Endothelial cell of umbilical vein (primary cell): ENCODE results near the gene DPM2. TPM values are rescaled to one million over a fixed set of nuclear protein-coding genes. Genes with fewer than 3 reads are reported as not detected.

ENCODE experiments used
- BruUV-seq: library from RNA; stranded (reverse); fragments of 400-500 nt; replicated peaks from 2 replicates; lab custom pipeline; 2021; lab: Mats Ljungman, UMichigan
- CTCF ChIA-PET: fragments of 300-600, 350-600 bp; sonication (Branson Sonifier 250); formaldehyde crosslinking; loops from one replicate; lab custom pipeline; 2021; ENCODE audit warnings: antibody characterized with exemption, inconsistent platforms; lab: Charles Lee
- POLR2A ChIA-PET: fragments of 300-600, 350-600 bp; sonication (Branson Sonifier 250); formaldehyde crosslinking; loops from one replicate; lab custom pipeline; 2021; ENCODE audit warnings: antibody characterized with exemption, inconsistent platforms; lab: Charles Lee
- DNase-seq: peaks from one replicate; pipeline ENCODE4 v3.0.0-alpha.2; 2011; ENCODE audit warnings: low read depth, low spot score
- FAIRE-seq: peaks from 2 replicates; lab custom pipeline; 2011; peaks lifted over from hg19 to GRCh38; lab: Jason Lieb, UNC
- H2AFZ ChIP-seq: 2 replicates; pipeline ENCODE4 v1.6.0; 2012; ENCODE audit warnings: low read depth, low read length, control low read depth, inconsistent platforms
- H3K27ac ChIP-seq: 2 replicates; pipeline ENCODE4 v1.5.1; 2011; ENCODE audit warnings: low read depth, mild to moderate bottlenecking, control low read depth, low read length, moderate library complexity; ENCODE audit not compliant: insufficient read depth
- H3K27me3 ChIP-seq, 2 experiments: 2 replicates each; pipeline versions ENCODE4 v1.6.0 to v1.6.1; 2011; ENCODE audit warnings: low read length in 2 of 2, mixed read lengths in 1 of 2; ENCODE audit not compliant: control insufficient read depth in 2 of 2, insufficient read depth in 2 of 2
- H3K36me3 ChIP-seq, 2 experiments: 2 replicates in 1 of 2; 3 replicates in 1 of 2; pipeline ENCODE4 v1.5.1; 2011; ENCODE audit warnings: low read length in 2 of 2, mild to moderate bottlenecking in 1 of 2, moderate library complexity in 1 of 2; ENCODE audit not compliant: control insufficient read depth in 2 of 2, insufficient read depth in 2 of 2; ENCODE audit errors: extremely low read depth in 1 of 2
- H3K4me1 ChIP-seq: 3 replicates; pipeline ENCODE4 v1.5.1; 2011; ENCODE audit warnings: mild to moderate bottlenecking, low read length; ENCODE audit not compliant: control insufficient read depth, insufficient read depth; ENCODE audit errors: extremely low read depth
- H3K4me2 ChIP-seq: 2 replicates; pipeline ENCODE4 v1.6.1; 2011; ENCODE audit warnings: low read length, control low read depth, mixed read lengths; ENCODE audit not compliant: insufficient read depth
- H3K4me3 ChIP-seq, 3 experiments: fragments of 200-600 bp in 1 of 3; sonication (generic), shearing (Covaris generic) in 1 of 3; replicated peaks in 1 of 3; 2 replicates each; pipeline ENCODE4 v1.5.1; 2011 to 2016; ENCODE audit warnings: control low read depth in 3 of 3, low read length in 3 of 3, mild to moderate bottlenecking in 2 of 3, inconsistent platforms in 1 of 3, low read depth in 1 of 3, moderate library complexity in 1 of 3; ENCODE audit not compliant: insufficient read depth in 1 of 3
- H3K79me2 ChIP-seq: 2 replicates; pipeline ENCODE4 v1.6.0; 2012; ENCODE audit warnings: low read length, inconsistent platforms; ENCODE audit not compliant: control insufficient read depth, insufficient read depth
- H3K9ac ChIP-seq: replicated peaks from 2 replicates; pipeline ENCODE3; 2011; ENCODE audit warnings: low read length, control low read depth; ENCODE audit not compliant: insufficient read depth; ENCODE audit errors: extremely low read depth
- H3K9me1 ChIP-seq: replicated peaks from 3 replicates; pipeline ENCODE4 v1.6.0; 2011; ENCODE audit warnings: mild to moderate bottlenecking, low read length; ENCODE audit not compliant: control insufficient read depth, insufficient read depth; ENCODE audit errors: extremely low read depth
- H3K9me3 ChIP-seq: replicated peaks from 2 replicates; pipeline ENCODE4 v1.5.1; 2012; ENCODE audit warnings: low read length, inconsistent platforms; ENCODE audit not compliant: control insufficient read depth, insufficient read depth
- H4K20me1 ChIP-seq: replicated peaks from 2 replicates; pipeline ENCODE3; 2011; ENCODE audit warnings: mild to moderate bottlenecking, low read length; ENCODE audit not compliant: control insufficient read depth, insufficient read depth; ENCODE audit errors: extremely low read depth
- FOS ChIP-seq: IDR thresholded peaks from 2 replicates; pipeline ENCODE4 v1.6.1; 2011; ENCODE audit warnings: mild to moderate bottlenecking, low read length, moderate library complexity, borderline replicate concordance; ENCODE audit not compliant: insufficient read depth
- MYC ChIP-seq: IDR thresholded peaks from one replicate; pipeline ENCODE4 v1.6.1; 2011; ENCODE audit warnings: mild to moderate bottlenecking, low read depth, low read length
- POLR2A ChIP-seq: IDR thresholded peaks from 2 replicates; pipeline ENCODE4 v1.6.1; 2012; ENCODE audit warnings: low read depth, mild to moderate bottlenecking, control low read depth, low read length
- dilution Hi-C: fragments of 300-500 bp; cut with MboI; formaldehyde crosslinking; loops from one replicate; pipeline ENCODE4 v1.15.0; 2019; ENCODE audit warnings: low sequenced_read_pairs; ENCODE audit not compliant: extremely low pct_ligation_motif_present
- intact Hi-C: fragments of 100-400 bp; cut with micrococcal nuclease; formaldehyde crosslinking; loops from one replicate; pipeline ENCODE4 v1.10.0; 2022
- polyA plus RNA-seq, 4 experiments: library from polyadenylated mRNA; depleted of rRNA in 3 of 4; stranded (reverse) in 3 of 4; unstranded in 1 of 4; fragments of >200 nt; gene quantifications; 2 replicates each; pipeline versions ENCODE4 v1.2.1 to v1.2.3, GENCODE V29; 2011 to 2012; ENCODE audit warnings: missing spikeins in 1 of 4
- total RNA-seq: library from RNA; stranded (reverse); gene quantifications from 2 replicates; pipeline ENCODE4 v1.2.3, GENCODE V29; 2021
- TF ChIP-seq, protein P1 (sequence below), 2 donors: IDR thresholded peaks; 1 replicate in 1 of 2; 2 replicates in 1 of 2; pipeline ENCODE4 v1.5.1; 2011; ENCODE audit warnings: low read length in 2 of 2, mild to moderate bottlenecking in 2 of 2, moderate library complexity in 2 of 2, control low read depth in 1 of 2, inconsistent platforms in 1 of 2, low read depth in 1 of 2; ENCODE audit not compliant: insufficient read depth in 1 of 2; ENCODE audit errors: extremely low read depth in 1 of 2

Gene DPM2
- total and polyA plus RNA-seq, 2 donors (not counting 3 experiments of a cell fraction or from before 2014, with no cell fraction given), result 47.9 to 63.9 TPM

DNA sequence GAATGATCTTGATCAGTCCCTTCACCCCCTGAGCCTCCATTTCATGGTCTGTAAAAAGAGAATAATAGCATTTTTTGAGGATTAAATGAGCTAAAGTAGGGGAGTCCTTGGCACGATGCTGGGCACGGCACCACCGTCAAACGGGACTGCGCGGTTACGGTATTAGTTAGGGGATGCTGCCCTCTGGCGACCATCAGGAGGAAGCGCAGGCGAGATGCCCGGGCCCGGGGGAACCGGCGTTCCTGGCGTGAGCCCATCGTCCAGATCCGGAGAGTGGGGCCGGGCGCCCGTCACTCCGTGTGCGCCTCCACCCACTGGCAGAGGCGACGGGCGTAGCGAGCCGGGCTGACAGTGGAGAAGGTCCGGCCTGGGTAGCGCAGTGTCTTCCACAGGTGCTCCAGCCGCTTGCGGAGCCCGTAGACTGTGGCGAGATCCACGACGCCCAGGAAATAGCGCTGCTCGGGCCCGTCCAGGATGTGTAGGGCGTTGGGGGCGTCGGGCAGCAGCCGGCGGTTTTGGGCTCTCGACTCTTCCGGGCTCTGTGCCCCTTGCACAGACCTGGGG is 16.0 kb downstream of the DPM2 start:
- Histone ChIP-seq H3K4me1 (peaks cover 22% of the 10 kb centered on the region), H3K9me3 (no peaks in the 10 kb centered on the region), H3K9me1 (no peaks in the 10 kb centered on the region), H3K79me2 (peaks cover under 1% of the 10 kb centered on the region), H2AFZ (peak overlapping the region; percentile 76), H3K4me3 (no peak overlapping the region), H4K20me1 (no peaks in the 10 kb centered on the region), H3K4me2 (peak overlapping the region; percentile 27), H3K27ac (no peak overlapping the region), H3K9ac (no peak overlapping the region), H3K27me3 (peaks cover 0 to under 1% of the 10 kb centered on the region in 2 experiments), H3K36me3 (no peaks in the 10 kb centered on the region)
- intact Hi-C loops, result loop anchor here (1.0 kb wide), 2 partner anchors 186 to 331 kb away; partner anchors contain the start of gene TOR2A
- TF ChIP-seq POLR2A (no peak), MYC (no peak), FOS (no peak)
- TF ChIP-seq, protein P1, sequence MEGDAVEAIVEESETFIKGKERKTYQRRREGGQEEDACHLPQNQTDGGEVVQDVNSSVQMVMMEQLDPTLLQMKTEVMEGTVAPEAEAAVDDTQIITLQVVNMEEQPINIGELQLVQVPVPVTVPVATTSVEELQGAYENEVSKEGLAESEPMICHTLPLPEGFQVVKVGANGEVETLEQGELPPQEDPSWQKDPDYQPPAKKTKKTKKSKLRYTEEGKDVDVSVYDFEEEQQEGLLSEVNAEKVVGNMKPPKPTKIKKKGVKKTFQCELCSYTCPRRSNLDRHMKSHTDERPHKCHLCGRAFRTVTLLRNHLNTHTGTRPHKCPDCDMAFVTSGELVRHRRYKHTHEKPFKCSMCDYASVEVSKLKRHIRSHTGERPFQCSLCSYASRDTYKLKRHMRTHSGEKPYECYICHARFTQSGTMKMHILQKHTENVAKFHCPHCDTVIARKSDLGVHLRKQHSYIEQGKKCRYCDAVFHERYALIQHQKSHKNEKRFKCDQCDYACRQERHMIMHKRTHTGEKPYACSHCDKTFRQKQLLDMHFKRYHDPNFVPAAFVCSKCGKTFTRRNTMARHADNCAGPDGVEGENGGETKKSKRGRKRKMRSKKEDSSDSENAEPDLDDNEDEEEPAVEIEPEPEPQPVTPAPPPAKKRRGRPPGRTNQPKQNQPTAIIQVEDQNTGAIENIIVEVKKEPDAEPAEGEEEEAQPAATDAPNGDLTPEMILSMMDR (IDR thresholded peaks at IDR 0.05; ENCODE audit: extremely low read depth in 1 of 2, insufficient read depth in 1 of 2, low read depth in 1 of 2, low read length in 2 of 2), result peak; percentile 94 to 95
- dilution Hi-C loops, result no loop called here
- peak; percentile 47 for DNase-seq
- CTCF ChIA-PET, result interaction anchor here (0.6 to 4.5 kb wide), 32 partner anchors 8 to 707 kb away, joined by 3 to 38 read pairs (median 4); partner anchors contain the start of genes AK1, CDK9, ENG and PIP5KL1
- POLR2A ChIA-PET, result interaction anchor here (0.6 kb wide), 1 partner anchor 27 kb away, joined by 3 read pairs; no protein-coding TSS in a partner anchor
- no TSS peak for BruUV-seq
- FAIRE-seq, result peak; percentile 88

DNA sequence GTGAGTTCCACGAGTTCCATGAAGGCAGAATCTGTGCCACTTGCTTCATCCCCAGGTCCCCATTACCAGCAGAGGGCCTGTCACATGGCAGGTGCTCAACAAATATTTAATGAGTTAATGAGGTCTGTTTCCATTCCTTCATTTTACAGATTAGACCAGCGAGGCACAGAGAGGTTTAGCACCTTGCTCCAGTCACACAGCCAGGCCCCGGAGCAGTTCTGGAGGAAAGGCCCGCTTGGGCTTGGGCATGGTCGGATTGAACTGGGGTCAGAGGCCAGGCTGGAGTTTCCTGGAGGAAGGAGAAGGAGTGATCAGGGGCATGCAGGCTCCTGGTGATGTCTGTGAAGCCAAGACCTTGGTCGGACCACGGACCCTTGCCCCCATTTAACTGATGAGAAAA is 16.9 kb downstream of the DPM2 start:
- H3K36me3 ChIP-seq, result no peaks in the 10 kb centered on the region
- POLR2A ChIA-PET, result interaction anchor here (0.6 kb wide), 1 partner anchor 556 kb away, joined by 3 read pairs; no protein-coding TSS in a partner anchor
- no peaks in the 10 kb centered on the region for H3K9me1 ChIP-seq
- H3K27ac ChIP-seq, result no peak overlapping the region
- H3K79me2 ChIP-seq, result peaks cover 9% of the 10 kb centered on the region
- dilution Hi-C loops, result no loop called here
- H3K9ac ChIP-seq, result no peak overlapping the region
- no peaks in the 10 kb centered on the region for H3K27me3 ChIP-seq
- CTCF ChIA-PET, result interaction anchor here (0.6 to 4.5 kb wide), 29 partner anchors 9 to 706 kb away, joined by 3 to 38 read pairs (median 4); partner anchors contain the start of genes AK1, CDK9, ENG and PIP5KL1
- H3K4me2 ChIP-seq, result no peak overlapping the region
- FAIRE-seq, result no peak
- no peak for DNase-seq
- no peaks in the 10 kb centered on the region for H4K20me1 ChIP-seq
- no peaks in the 10 kb centered on the region for H3K9me3 ChIP-seq
- BruUV-seq, result no TSS peak
- H3K4me1 ChIP-seq, result peaks cover 31% of the 10 kb centered on the region
- no peak overlapping the region for H2AFZ ChIP-seq
- TF ChIP-seq POLR2A, result no peak
- TF ChIP-seq MYC, result no peak
- intact Hi-C loops, result loop anchor here (1.0 kb wide), 2 partner anchors 185 to 330 kb away; partner anchors contain the start of gene TOR2A
- no peak overlapping the region for H3K4me3 ChIP-seq
